HepG2 (cell line): ENCODE results near the gene JMJD8. TPM values are rescaled to one million over a fixed set of nuclear protein-coding genes. Genes with fewer than 3 reads are reported as not detected.

Source experiments
- ATAC-seq: fragments of 200-7000 bp; cut with Tn5 transposase; 3 replicates; pipeline ENCODE4 v1.9.1; 2020; ENCODE audit warnings: mild to moderate bottlenecking, moderate library complexity
- BruUV-seq: library from RNA; stranded (reverse); fragments of 400-500 nt; replicated peaks from 2 replicates; lab custom pipeline; 2021; lab: Mats Ljungman, UMichigan
- CTCF ChIA-PET: fragments of 300-600 bp; formaldehyde crosslinking; extraction: SDS; loops from one replicate; lab custom pipeline; 2021; ENCODE audit warnings: low total read pairs, inconsistent platforms, low intra/inter-chr PET ratio; lab: Yijun Ruan, JAX
- POLR2A ChIA-PET: fragments of 350-600 bp; sonication (Branson Sonifier 250); formaldehyde crosslinking; loops from one replicate; lab custom pipeline; 2020; ENCODE audit warnings: antibody characterized with exemption, inconsistent platforms; lab: Yijun Ruan, JAX
- DNase-seq: peaks from one replicate; pipeline ENCODE4 v3.0.0-alpha.2; 2015; ENCODE audit warnings: low spot score
- FAIRE-seq: peaks from 3 replicates; lab custom pipeline; 2011; peaks lifted over from hg19 to GRCh38; lab: Jason Lieb, UNC
- H2AFZ ChIP-seq: one replicate; pipeline ENCODE4 v1.6.1; 2011; ENCODE audit warnings: low read length, inconsistent platforms
- H3K27ac ChIP-seq: fragments of 300-600 bp; 3 replicates; pipeline ENCODE4 v1.8.0; 2011; ENCODE audit warnings: mixed run types, mild to moderate bottlenecking, mixed read lengths, low read length, inconsistent platforms; ENCODE audit not compliant: insufficient read depth; ENCODE audit errors: extremely low read length
- H3K27me3 ChIP-seq, 2 experiments: fragments of 200-600 bp in 1 of 2; 2 replicates in 1 of 2; 3 replicates in 1 of 2; pipeline versions ENCODE4 v1.6.0 to v1.8.0; 2011; ENCODE audit warnings: low read length in 2 of 2, mild to moderate bottlenecking in 2 of 2, moderate library complexity in 2 of 2, inconsistent platforms in 1 of 2; ENCODE audit not compliant: insufficient read depth in 2 of 2, control insufficient read depth in 1 of 2
- H3K36me3 ChIP-seq, 2 experiments: fragments of 200-600 bp in 1 of 2; replicated peaks in 1 of 2; 2 replicates in 1 of 2; 3 replicates in 1 of 2; pipeline versions ENCODE4 v1.5.1 to v1.8.0; 2011; ENCODE audit warnings: low read length in 2 of 2, inconsistent platforms in 1 of 2; ENCODE audit not compliant: insufficient read depth in 2 of 2, control insufficient read depth in 1 of 2
- H3K4me1 ChIP-seq: 2 replicates; pipeline ENCODE4 v1.5.1; 2012; ENCODE audit warnings: low read length, inconsistent platforms; ENCODE audit not compliant: insufficient read depth
- H3K4me2 ChIP-seq: 2 replicates; pipeline ENCODE4 v1.6.0; 2011; ENCODE audit warnings: low read depth, low read length, inconsistent platforms
- H3K4me3 ChIP-seq, 3 experiments: fragments of 200-600 bp in 1 of 3; sonication (generic), shearing (Covaris generic) in 1 of 3; replicated peaks in 1 of 3; 2 replicates each; pipeline ENCODE4 v1.5.1; 2011 to 2016; ENCODE audit warnings: low read length in 3 of 3, inconsistent platforms in 2 of 3, low read depth in 2 of 3, mild to moderate bottlenecking in 2 of 3, control low read depth in 1 of 3, mixed read lengths in 1 of 3; ENCODE audit not compliant: insufficient read depth in 1 of 3
- H3K79me2 ChIP-seq: one replicate; pipeline ENCODE4 v1.6.1; 2011; ENCODE audit warnings: low read length, inconsistent platforms; ENCODE audit not compliant: insufficient read depth
- H3K9ac ChIP-seq: 2 replicates; pipeline ENCODE4 v1.6.0; 2011; ENCODE audit warnings: mild to moderate bottlenecking, low read depth, low read length, inconsistent platforms; ENCODE audit not compliant: insufficient read depth
- H3K9me3 ChIP-seq: 2 replicates; pipeline ENCODE4 v1.5.1; 2012; ENCODE audit warnings: mild to moderate bottlenecking, low read length
- H4K20me1 ChIP-seq: 2 replicates; pipeline ENCODE4 v1.6.0; 2011; ENCODE audit warnings: inconsistent platforms, mild to moderate bottlenecking, low read length, moderate library complexity; ENCODE audit not compliant: insufficient read depth
- BRD4 ChIP-seq: sonication (generic); formaldehyde crosslinking; IDR thresholded peaks from 2 replicates; pipeline ENCODE4 v1.4.0; 2020; ENCODE audit warnings: missing genetic modification reagents
- CREBL2 ChIP-seq: sonication (generic); formaldehyde crosslinking; IDR thresholded peaks from 2 replicates; pipeline ENCODE4 v1.8.1; 2023; ENCODE audit warnings: missing genetic modification reagents, mild to moderate bottlenecking, borderline replicate concordance
- GABPB1 ChIP-seq: IDR thresholded peaks from 2 replicates; pipeline ENCODE4 v1.6.1; 2016; ENCODE audit warnings: mild to moderate bottlenecking, missing genetic modification reagents, moderate library complexity, missing compliant biosample characterization
- GATA4 ChIP-seq: sonication (generic); IDR thresholded peaks from 2 replicates; pipeline ENCODE4 v1.6.1; 2016; ENCODE audit warnings: antibody characterized with exemption, low read depth, borderline replicate concordance
- GZF1 ChIP-seq: sonication (generic); formaldehyde crosslinking; IDR thresholded peaks from 2 replicates; pipeline ENCODE4 v1.5.1; 2020; ENCODE audit warnings: mild to moderate bottlenecking, missing genetic modification reagents
- JDP2 ChIP-seq: sonication (generic); formaldehyde crosslinking; IDR thresholded peaks from 2 replicates; pipeline ENCODE4 v1.8.1; 2022; ENCODE audit warnings: missing genetic modification reagents, borderline replicate concordance
- KLF9 ChIP-seq: IDR thresholded peaks from 2 replicates; pipeline ENCODE4 v1.6.1; 2016; ENCODE audit warnings: low read depth
- MAF1 ChIP-seq: sonication (generic); formaldehyde crosslinking; IDR thresholded peaks from 2 replicates; pipeline ENCODE4 v1.5.0; 2020; ENCODE audit warnings: missing genetic modification reagents, borderline replicate concordance
- MXI1 ChIP-seq: IDR thresholded peaks from 3 replicates; pipeline ENCODE4 v1.6.1; 2012; ENCODE audit warnings: low read depth, low read length, inconsistent platforms, borderline replicate concordance
- RFXANK ChIP-seq: IDR thresholded peaks from 2 replicates; pipeline ENCODE4 v1.6.1; 2016
- SAP130 ChIP-seq: IDR thresholded peaks from 2 replicates; pipeline ENCODE4 v1.6.1; 2016; ENCODE audit warnings: low read depth
- SOX5 ChIP-seq: IDR thresholded peaks from 2 replicates; pipeline ENCODE4 v1.6.1; 2016; ENCODE audit warnings: borderline replicate concordance
- TBX2 ChIP-seq: sonication (generic); formaldehyde crosslinking; IDR thresholded peaks from 2 replicates; pipeline ENCODE4 v1.5.0; 2020; ENCODE audit warnings: missing genetic modification reagents, mild to moderate bottlenecking, borderline replicate concordance
- ZBTB14 ChIP-seq: sonication (generic); formaldehyde crosslinking; IDR thresholded peaks from 2 replicates; pipeline ENCODE4 v1.4.0; 2020; ENCODE audit warnings: missing genetic modification reagents
- ZBTB42 ChIP-seq: sonication (generic); formaldehyde crosslinking; IDR thresholded peaks from 2 replicates; pipeline ENCODE4 v1.5.0; 2020; ENCODE audit warnings: mild to moderate bottlenecking, missing genetic modification reagents
- ZNF317 ChIP-seq: sonication (generic); formaldehyde crosslinking; IDR thresholded peaks from 2 replicates; pipeline ENCODE4 v1.5.0; 2020; ENCODE audit warnings: mild to moderate bottlenecking, missing genetic modification reagents
- ZNF326 ChIP-seq: sonication (generic); formaldehyde crosslinking; IDR thresholded peaks from 2 replicates; pipeline ENCODE4 v1.4.0; 2020; ENCODE audit warnings: missing genetic modification reagents, borderline replicate concordance
- ZNF512 ChIP-seq: sonication (generic); formaldehyde crosslinking; IDR thresholded peaks from 2 replicates; pipeline ENCODE4 v1.4.0; 2020; ENCODE audit warnings: mild to moderate bottlenecking, missing genetic modification reagents
- ZNF513 ChIP-seq: sonication (generic); formaldehyde crosslinking; conservative IDR thresholded peaks from 2 replicates; pipeline ENCODE4 v1.5.0; 2020; ENCODE audit warnings: missing genetic modification reagents
- ZNF839 ChIP-seq: sonication (generic); formaldehyde crosslinking; IDR thresholded peaks from 2 replicates; pipeline ENCODE4 v1.4.0; 2020; ENCODE audit warnings: missing genetic modification reagents, mild to moderate bottlenecking, borderline replicate concordance
- WGBS: methylation state at CpG from one replicate; pipeline ENCODE4 v1.1.6; 2017; ENCODE audit warnings: low lambda C conversion rate; 5-methylcytosine and 5-hydroxymethylcytosine counted together
- in situ Hi-C: cut with HindIII; loops from 2 replicates; pipeline ENCODE4 v1.10.0; 2017; ENCODE audit warnings: low pct_unique_long_range_greater_than_20kb; ENCODE audit not compliant: extremely low pct_ligation_motif_present
- intact Hi-C: fragments of 100-400 bp; cut with micrococcal nuclease; formaldehyde crosslinking; loops from one replicate; pipeline ENCODE4 v1.10.0; 2022; ENCODE audit not compliant: unreplicated experiment
- polyA plus RNA-seq, 8 experiments: library from polyadenylated mRNA; depleted of rRNA in 3 of 8; stranded (reverse) in 7 of 8; unstranded in 1 of 8; fragments of >200 nt; fragmentation: Illumina TruSeq in 4 of 8; extraction: Trizol in 4 of 8; gene quantifications; 2 replicates each; pipeline versions ENCODE4 v1.2.1 to v1.2.3, GENCODE V29; 2011 to 2016; ENCODE audit warnings: low read depth in 4 of 8, missing spikeins in 1 of 8, mixed read lengths in 1 of 8; ENCODE audit not compliant: insufficient read depth in 1 of 8
- total RNA-seq, 5 experiments: library from RNA; depleted of rRNA; stranded (reverse); fragments of >200 nt; fragmentation: Illumina TruSeq; extraction: Trizol; gene quantifications; 2 replicates each; pipeline ENCODE4 v1.2.3, GENCODE V29; 2016; ENCODE audit warnings: low read depth in 1 of 5

The JMJD8 gene
- total and polyA plus RNA-seq, 2 of the 13 experiments (the other 11 are each of a cell fraction or from before 2014, with no cell fraction given): 2.6 to 11.8 TPM

GRCh38 chr16:728131-728889, 44.2 kb upstream of the JMJD8 start:
- H3K27me3 ChIP-seq: peaks cover 0 to 3% of the 10 kb centered on the region in 2 experiments; a peak in 1 of 5 replicates
- no peak overlapping the region for H3K27ac ChIP-seq
- 89% methylated on average over 47 of the region's 80 CpGs for WGBS
- FAIRE-seq (no peak), ATAC-seq (no peak; the same call in 2 of the 3 replicates), DNase-seq (no peak)
- POLR2A ChIA-PET: interaction anchor here (2.0 kb wide), 1 partner anchor 12 kb away, joined by 7 read pairs; no protein-coding TSS in a partner anchor
- H3K79me2 ChIP-seq: no peaks in the 10 kb centered on the region
- H3K36me3 ChIP-seq: peaks cover 1 to 6% of the 10 kb centered on the region in 2 experiments; a peak in 2 of 5 replicates
- CTCF ChIA-PET: no interaction called here
- peaks cover 11% of the 10 kb centered on the region for H3K4me1 ChIP-seq
- H4K20me1 ChIP-seq: no peaks in the 10 kb centered on the region
- H3K4me3 ChIP-seq: peak overlapping the region in 1 of 3 experiments; percentile 23; a peak in 2 of 6 replicates
- no TSS peak for BruUV-seq
- no peak overlapping the region for H2AFZ ChIP-seq
- no peak overlapping the region for H3K9ac ChIP-seq
- H3K4me2 ChIP-seq: no peak overlapping the region
- intact Hi-C loops: no loop called here
- no peaks in the 10 kb centered on the region for H3K9me3 ChIP-seq
- in situ Hi-C loops: no loop called here
- TF ChIP-seq ZNF513 (no peak), TBX2 (CRISPR knock-in tag) (peak; percentile 16; the same call in 1 of the 2 replicates), SOX5 (CRISPR knock-in tag) (no peak), SAP130 (CRISPR knock-in tag) (peak; percentile 62), ZNF512 (CRISPR knock-in tag) (no peak), BRD4 (no peak), ZBTB14 (CRISPR knock-in tag) (peak; percentile 74), GABPB1 (CRISPR knock-in tag) (peak; percentile 70), ZNF326 (no peak), JDP2 (CRISPR knock-in tag) (no peak), ZNF839 (no peak), GATA4 (no peak), RFXANK (CRISPR knock-in tag) (no peak), MAF1 (no peak), MXI1 (0 out of 3 replicates have a peak, but pooled peaks have one; percentile 23), GZF1 (CRISPR knock-in tag) (no peak), CREBL2 (CRISPR knock-in tag) (no peak), KLF9 (CRISPR knock-in tag) (no peak), ZNF317 (CRISPR knock-in tag) (no peak), ZBTB42 (CRISPR knock-in tag) (no peak)
